Activated CD4-positive, CD25-positive, alpha-beta regulatory T cell treated with anti-CD3 and anti-CD28 coated beads, Interleukin-2, amount 50 U/mL, for 72 hours (primary cell): ENCODE data around the gene RBM10.

Source experiments
- DNase-seq: peaks from one replicate; pipeline ENCODE4 v3.0.0; 2021

The RBM10 gene

GRCh38 chrX:47178337-47178736 lies 33.3 kb downstream of the RBM10 start:
- DNase-seq: no peak

- DNase-seq: no peak
Observed at GRCh38 chrX:47179221-47179927, 34.4 kb downstream of the RBM10 start.

- DNase-seq: no peak
Observed at GRCh38 chrX:47179928-47180255, 34.9 kb downstream of the RBM10 start.

- no peak for DNase-seq
Observed at GRCh38 chrX:47180346-47180745, 35.3 kb downstream of the RBM10 start.

GRCh38 chrX:47181301-47181700 lies 36.3 kb downstream of the RBM10 start:
- DNase-seq: no peak

GRCh38 chrX:47182106-47182700 lies 37.2 kb downstream of the RBM10 start:
- DNase-seq: no peak

GRCh38 chrX:47184486-47184885 lies 39.5 kb downstream of the RBM10 start:
- no peak for DNase-seq

- no peak for DNase-seq
Observed at GRCh38 chrX:47185241-47185640, 40.2 kb downstream of the RBM10 start.

- DNase-seq: no peak
Observed at GRCh38 chrX:47186096-47186740, 41.2 kb downstream of the RBM10 start.

GRCh38 chrX:47187106-47187677 lies 42.2 kb downstream of the RBM10 start:
- DNase-seq: no peak

- DNase-seq: no peak
Observed at GRCh38 chrX:47189906-47190305, 44.9 kb downstream of the RBM10 start.

GRCh38 chrX:47190445-47191269 lies 45.6 kb downstream of the RBM10 start:
- DNase-seq: peak; percentile 77

GRCh38 chrX:47191331-47191730 lies 46.3 kb downstream of the RBM10 start:
- peak; percentile 34 for DNase-seq

GRCh38 chrX:47191806-47192401 lies 46.9 kb downstream of the RBM10 start:
- no peak for DNase-seq

- DNase-seq: peak; percentile 96
Observed at GRCh38 chrX:47193475-47194193, 48.6 kb downstream of the RBM10 start, which contains the start of gene UBA1. TSS of gene UBA1 (plus strand) at chrX:47193829. CDS start at chrX:47198803, 4,974 bp downstream.

- no peak for DNase-seq
Observed at GRCh38 chrX:47194194-47194787, 49.3 kb downstream of the RBM10 start.

GRCh38 chrX:47196098-47196497 lies 51.1 kb downstream of the RBM10 start:
- no peak for DNase-seq

- no peak for DNase-seq
Observed at GRCh38 chrX:47197526-47197925, 52.5 kb downstream of the RBM10 start.

- no peak for DNase-seq
Observed at GRCh38 chrX:47198026-47198686, 53.1 kb downstream of the RBM10 start.

- DNase-seq: no peak
Observed at GRCh38 chrX:47198687-47199080, 53.7 kb downstream of the RBM10 start.

GRCh38 chrX:47199286-47199685 lies 54.3 kb downstream of the RBM10 start:
- no peak for DNase-seq
